Activated CD4-positive, alpha-beta T cell treated with anti-CD3 and anti-CD28 coated beads for 48 hours (primary cell): ENCODE data around the gene ATP1A2.

ENCODE experiments used
- DNase-seq: peaks from one replicate; pipeline ENCODE4 v3.0.0-alpha.2; 2020

The ATP1A2 gene

DNA sequence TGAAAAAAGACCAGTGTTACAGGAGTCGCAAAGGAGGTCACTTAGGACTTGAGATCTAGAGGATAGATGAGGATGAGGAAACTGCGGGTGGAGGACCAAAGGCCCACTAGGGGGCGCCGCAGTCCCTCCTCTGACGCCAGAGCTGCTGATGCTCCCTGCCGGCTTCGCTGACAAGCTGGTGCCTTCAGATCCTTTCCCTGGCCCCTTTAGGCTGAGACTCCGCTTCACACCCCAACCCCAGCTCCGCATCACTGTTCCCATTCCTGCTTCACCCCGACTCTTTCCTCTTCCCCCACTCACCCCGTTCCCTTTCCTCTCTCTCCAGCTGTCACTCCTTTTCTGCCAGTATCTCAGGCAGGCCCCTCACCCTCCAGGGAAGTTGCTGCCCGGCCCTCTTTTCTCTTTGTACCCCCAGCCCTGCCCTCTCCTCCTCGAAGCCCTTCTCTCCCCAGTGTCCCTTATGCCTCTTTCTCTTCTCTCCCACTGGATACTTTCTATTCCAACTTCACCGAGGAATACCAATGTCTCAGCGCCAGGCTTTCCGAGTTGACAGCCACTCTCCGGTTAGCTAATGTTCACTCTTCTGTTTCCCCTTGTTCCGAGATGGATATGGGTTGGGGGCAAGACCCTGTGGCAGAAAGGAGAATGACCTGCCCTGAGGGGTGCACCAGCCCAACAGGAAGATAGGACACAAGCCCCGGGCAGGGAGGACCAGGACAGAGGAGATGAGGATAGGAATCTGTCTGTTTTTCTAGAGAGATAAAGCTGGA lies 29.7 kb upstream of the ATP1A2 start:
- peak; percentile 90 for DNase-seq

DNA sequence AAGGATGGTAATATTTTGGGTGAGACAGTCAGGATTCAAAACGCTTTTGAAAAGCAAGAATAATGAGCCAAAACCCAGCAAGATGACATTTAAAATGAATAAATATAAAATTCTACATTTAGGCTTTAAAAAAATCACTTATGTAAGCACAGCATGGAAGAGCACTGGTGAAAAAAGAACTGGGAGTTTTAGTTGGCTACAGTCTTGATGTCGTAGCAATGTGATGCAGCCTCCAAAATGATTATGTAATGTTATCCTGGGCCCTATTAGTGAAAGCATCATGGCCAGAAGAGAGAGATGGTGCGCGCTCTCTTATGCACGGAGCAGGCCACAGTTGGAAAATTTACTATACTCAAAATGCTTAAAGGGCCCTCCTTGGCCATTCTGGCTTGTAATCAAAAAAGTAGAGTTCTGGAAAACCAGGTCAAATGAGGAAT lies 29.1 kb upstream of the ATP1A2 start:
- DNase-seq: no peak

DNA sequence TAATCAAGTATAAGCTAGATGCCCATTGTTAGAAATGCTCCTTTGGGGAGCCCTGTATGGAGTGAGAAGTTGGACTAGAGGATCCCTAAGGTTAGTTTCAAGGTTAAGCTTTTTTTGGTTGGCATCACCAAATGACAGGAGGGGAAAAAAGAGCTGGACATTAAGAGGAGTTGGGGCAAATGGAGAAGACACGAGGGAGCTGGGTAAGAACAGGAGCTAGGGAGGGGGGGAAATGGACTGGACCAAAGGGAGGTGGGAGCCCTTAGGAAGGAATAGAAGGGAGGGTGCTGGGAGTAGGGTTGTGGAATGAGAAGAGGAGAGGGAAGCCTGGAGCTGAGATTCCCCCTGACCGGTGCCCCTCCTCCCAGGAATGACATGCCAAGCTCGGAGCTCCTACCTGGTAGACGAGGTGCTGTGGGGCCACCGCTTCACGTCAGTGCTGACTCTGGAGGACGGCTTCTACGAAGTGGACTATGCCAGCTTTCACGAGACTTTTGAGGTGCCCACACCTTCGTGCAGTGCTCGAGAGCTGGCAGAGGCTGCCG lies 28.4 kb upstream of the ATP1A2 start:
- DNase-seq: no peak

DNA sequence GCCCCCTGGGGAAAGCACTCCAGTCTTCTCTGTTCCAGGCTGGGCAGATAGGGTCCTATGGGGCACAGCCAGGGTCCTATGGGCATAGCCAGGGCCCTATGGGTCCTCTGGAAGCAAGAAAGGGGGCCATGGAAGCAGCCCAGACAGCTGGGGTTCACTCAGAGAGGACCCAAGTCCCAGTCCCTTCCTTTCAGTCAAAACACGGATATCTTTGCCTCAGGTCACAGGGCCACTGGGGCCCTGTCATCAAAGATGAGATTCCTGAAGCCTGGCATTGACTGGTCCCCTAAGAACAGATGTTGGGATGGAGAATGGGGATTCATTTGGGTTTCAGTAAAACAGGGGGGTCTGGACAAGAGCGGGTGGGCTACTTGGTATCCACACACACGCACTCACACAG lies 25.7 kb upstream of the ATP1A2 start:
- no peak for DNase-seq

DNA sequence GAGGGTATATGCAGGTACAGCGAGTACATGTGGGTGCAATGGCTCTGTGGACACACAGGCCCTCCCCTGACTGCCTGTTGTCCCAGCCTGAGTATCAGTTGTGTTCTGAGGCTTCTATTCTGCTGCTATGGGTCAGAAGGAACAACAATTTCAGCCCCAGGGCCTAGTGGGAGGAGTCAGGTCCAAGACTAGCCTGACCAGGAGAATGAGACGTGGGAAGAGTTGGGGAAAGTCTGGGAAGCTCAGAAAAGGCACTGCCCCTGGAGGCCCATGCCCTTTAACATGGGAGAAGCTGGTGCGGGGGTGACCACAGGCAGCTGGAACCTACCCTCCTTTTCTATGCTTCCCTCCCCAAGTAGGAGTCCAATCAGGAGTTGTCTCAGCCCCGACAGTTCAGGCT lies 24.8 kb upstream of the ATP1A2 start:
- no peak for DNase-seq

DNA sequence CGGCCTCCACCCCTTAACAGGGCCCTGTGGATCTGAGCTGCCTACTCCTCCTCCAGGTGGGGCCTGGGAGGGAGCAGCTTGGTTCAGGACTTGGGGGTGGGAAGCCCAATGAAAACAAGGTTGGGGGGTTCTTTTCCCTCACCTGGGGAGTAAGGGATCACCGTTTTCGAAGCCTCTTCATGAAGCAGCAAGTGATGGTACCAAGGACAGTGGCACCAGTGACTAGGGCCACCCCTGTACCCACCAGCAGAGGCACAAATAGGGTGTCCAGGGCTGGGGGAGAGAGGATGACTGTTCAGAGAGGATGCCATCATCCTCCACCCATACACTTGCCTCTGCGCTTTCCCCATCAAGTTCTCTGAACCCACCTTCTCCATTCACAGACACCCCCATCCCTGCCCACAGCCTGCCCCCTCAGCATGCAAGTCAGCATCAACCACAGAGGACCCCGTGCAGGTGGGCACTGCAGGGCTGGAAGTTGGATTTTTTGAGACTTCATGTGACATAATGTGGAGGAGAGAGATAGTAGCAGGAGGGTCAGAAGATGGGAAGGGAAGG lies 23.8 kb upstream of the ATP1A2 start:
- DNase-seq: no peak

DNA sequence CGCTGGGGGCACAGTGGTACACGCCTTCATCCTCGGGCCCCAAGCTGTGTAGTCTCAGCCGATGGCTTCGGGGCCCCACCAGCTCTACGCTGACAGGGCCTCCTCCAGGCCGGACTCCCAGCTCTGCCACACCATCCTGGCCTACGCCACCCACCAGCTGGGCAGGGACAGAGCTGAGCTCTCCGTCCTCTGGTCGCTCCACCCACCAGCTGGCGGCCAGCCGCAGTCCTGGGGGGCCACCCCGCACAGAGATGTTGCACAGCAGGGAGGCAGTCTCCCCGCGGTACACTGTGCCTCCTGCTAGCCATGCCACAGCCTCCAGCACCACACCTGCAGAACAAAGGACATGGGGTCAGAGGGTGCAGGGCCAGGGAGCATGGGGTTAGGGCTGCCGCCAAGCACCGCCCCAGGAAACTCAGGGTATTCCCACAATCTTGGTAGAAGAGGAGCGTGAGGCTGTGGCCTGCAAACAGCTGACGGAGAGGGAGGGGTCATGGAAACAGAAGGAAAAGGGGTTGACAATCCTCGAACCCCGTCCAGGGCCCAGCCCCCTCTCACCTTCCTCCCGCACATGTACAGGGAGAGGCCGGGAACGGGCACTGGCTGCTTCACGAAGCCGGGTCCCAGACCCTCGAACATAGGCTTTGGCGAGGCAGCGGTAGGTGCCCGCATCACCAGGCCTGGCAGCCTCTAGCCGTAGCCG lies 23.0 kb upstream of the ATP1A2 start:
- no peak for DNase-seq

DNA sequence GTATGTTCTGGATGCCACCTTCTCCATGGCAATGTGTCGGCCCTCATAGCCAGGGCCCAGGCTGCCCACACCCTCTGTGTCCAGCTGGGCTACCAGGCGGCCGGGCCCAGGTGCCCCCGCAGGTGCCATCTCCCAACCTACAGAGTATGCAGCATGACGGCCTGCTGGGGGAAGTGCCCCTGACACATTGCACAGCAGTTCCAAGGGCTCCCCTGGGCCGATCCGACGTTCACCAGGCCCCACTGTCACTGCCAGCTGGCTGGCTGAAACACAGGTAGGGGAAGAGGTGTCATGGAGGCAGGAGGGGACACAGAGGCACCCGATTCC lies 22.5 kb upstream of the ATP1A2 start:
- no peak for DNase-seq

DNA sequence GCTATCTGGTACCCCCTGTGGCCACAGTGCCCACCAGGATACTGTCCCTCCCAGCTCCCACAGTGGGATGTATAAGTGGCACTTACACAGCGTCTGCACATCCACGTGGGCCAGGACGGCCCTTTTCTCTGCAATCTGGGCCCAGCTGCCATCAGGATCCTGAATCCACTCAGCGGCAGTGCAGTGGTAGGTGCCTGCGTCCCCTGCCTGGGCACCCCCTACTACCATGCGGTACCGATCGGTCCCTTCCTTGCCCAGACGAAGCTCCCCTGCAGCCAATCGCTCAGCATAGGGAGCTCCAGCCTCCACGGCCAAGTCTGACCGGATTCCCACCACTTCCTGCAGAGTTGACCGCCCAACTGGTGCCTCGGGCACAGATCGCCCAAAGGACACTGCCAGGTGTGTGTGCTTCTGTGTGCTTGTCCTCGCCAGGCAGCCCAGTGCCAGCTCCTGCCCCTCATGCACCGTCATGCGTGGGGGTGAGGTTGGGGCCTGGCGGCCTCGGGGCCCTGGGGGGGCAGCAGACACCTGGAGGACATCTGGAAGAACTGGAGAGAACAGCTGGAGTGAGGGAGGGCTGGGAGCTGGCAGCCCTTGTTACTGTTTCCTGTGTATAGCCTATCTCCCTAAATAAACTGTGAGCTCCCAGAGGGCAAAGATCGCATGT lies 21.8 kb upstream of the ATP1A2 start:
- no peak for DNase-seq

DNA sequence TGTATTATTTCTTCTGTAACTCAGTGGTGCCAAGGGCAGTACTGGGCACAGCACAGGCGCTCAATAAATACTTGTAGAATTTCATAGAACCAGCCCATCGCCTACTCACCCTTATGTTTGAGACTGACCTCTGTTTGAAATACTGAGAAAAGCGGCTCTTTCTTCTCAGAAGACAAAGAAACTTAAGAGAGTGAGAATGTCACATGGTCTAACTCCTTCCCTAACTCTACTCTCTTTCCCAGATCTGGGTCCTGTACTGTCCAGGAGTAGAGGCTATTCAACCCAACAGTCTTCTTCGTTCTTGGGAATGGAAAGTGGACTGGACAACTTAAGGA lies 21.3 kb upstream of the ATP1A2 start:
- no peak for DNase-seq

DNA sequence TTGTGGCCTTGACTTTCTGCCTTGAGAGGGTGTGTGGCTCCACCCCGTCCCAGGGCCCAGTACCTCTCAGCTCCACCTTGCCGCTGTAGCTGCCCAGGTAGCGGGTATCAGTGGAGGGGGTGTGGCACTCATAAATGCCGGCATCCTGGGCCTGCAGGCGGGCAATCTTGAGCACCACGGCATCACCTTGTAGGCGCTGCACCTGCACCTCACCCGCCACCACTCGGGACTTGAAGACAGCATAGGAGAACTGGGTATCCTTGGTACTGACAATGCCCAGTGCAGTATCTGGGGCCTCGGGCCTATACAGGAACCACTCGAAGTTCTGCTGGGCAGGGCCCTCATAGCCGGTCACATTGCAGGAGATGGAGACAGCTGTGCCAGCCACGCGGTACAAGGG lies 20.8 kb upstream of the ATP1A2 start:
- no peak for DNase-seq

DNA sequence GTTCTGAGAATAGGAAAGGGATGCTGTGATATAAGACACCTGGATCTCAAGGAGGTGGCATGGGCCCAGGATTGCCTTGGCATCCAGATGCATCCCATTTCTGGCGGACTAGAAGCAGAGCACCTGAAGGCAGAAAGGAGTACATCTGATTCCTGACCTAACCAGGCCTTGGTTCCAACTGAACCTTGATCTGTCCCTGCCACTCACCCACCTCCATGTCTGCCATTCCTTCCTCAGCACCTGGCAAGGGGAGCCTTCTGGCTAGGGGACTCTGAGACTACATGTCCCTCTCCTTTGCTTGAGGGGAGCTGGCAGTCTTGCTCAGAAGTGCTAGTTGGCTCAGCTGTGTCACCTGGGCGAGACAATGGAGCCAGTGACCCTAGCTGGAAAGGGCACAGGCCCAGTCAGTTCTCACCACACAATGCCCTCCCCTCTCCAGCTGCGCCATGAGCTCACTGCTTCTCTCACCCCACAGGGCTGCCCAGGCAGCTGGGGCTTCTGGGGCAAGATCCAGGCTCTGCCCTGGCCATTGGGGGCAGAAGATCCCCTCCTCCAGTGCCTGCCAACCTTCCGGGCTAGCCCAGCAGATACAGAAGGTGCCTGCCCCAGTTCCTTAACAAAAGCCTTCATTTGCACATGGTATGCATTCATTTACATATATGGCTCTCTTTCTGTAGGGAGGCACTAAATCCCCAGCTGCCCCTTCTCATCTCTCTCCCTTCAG lies 20.0 kb upstream of the ATP1A2 start:
- DNase-seq: no peak

DNA sequence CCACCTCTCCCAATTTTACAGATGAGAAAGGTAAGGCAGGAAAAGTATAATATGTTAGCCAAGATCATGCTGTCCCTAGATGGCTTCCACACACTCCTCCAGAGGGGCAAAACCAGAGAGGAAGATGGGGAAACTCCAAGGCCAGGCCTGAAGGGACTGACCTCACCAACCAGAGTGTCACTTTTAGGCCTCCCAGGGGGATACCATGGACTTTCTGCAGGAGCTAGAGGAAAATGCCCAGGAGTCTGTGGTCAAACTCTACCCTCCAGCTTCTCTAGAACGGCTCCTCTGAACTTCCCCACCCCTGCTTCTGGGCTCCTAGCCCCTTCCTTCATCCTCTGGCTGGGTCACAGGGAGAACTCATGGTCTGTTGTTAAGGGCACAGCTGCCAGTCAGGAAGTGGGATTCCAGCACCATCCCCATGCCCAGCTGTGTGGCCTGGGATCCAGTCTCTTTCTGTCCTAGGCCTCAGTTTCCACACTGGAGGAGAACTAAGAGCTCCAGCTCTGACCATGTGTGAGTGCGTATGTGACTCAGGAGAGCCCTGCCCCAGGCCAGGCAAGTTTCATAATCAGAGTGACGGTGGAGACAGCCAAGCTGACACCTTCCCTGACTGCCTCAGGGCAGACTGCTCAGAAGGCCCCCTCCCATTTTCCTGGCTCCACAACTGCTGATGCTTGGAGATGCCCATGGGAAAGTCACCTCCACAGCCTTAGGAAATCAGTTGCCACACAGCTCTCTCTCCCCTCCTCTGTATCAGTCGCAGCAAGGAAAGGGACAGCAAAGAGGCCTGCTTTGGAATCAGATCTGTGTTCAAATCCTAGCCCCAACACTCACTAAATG lies 19.1 kb upstream of the ATP1A2 start:
- peak; percentile 32 for DNase-seq

DNA sequence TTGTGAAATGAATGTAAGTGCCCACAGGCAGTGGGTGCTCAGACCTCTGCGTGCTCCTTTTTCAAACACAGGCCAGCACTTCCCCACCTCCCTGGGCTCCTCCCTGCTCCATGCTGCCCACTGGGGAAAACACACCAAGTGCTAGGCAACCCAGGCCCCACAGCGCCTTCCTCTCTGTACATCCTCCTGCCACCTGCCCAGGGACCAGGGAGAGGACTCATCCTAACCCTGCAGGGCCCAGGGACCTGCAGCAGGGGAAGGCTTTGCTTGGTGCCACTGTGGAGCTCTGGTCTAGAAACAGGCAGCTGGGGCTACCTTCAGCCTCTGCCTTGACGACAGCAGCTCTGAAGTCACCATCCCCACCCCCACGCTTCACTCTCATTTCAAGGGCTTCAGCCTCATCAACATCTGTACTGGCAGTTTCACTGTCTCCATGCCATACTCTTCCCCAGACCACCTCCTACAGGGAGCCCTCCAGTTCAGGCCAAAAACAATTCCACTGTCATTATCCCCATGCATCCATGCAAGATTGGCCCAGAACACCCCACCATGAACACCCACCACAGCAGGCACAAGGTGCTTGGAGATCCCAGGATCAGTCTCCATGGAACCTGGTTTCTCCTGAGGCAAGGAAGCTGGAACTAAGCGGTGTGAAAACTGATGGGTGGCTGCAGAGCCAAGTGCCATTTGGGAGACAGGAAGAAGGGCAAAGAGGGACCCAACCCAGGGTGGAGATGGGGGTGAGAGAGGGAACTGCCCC lies 18.2 kb upstream of the ATP1A2 start:
- DNase-seq: peak; percentile 70

DNA sequence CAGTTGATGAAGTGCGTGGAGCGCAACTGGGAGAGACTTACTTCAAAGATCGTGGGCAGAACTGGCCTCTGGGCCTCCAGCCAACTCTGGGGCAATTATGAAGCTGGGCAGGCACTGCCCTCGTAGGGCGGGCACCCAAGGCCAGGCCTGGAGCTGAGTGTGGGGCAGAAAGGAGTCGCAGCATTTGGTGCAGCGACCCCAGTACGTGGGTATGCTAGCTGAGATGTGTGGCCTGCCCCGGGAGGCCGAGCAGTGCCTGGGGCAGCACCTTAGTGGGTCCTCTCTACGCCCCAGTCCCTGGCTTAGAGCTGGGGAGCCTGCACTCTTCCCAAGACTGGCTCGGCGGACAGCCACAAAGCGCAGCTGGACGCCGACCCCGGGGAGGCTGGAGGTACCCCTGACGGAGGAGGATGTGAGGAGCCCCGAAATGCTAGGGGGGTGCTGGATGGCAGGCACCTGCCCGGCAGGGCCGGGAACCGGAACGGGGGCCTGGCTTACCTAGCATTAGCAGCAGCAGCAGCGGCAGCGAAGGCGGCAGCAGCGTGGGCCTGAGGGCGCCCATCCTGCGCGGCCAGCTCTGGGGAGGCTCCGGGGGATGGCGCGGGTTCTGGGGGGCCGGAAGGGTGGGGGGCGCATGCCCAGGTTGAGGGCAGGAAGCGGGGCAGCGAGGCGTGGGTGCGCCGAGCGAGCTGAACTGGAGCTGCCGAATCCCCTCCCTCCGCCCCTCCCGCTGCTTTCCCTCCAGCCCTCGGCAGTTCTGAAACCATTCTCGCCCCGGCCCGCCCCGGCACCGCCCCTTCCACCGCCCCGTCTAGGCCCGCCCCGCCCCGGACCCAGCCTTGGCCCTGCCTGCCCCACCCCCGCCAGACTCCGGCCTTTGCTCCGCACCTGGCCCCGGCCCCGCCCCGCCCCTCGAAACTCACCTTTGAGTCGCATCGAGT lies 17.4 kb upstream of the ATP1A2 start, which contains the start of gene IGSF8:
IGSF8 (minus strand) TSS at position 709 of the 941 bp plus-strand sequence; CDS start at position 562, 147 bp downstream.
- DNase-seq: peak; percentile 94

DNA sequence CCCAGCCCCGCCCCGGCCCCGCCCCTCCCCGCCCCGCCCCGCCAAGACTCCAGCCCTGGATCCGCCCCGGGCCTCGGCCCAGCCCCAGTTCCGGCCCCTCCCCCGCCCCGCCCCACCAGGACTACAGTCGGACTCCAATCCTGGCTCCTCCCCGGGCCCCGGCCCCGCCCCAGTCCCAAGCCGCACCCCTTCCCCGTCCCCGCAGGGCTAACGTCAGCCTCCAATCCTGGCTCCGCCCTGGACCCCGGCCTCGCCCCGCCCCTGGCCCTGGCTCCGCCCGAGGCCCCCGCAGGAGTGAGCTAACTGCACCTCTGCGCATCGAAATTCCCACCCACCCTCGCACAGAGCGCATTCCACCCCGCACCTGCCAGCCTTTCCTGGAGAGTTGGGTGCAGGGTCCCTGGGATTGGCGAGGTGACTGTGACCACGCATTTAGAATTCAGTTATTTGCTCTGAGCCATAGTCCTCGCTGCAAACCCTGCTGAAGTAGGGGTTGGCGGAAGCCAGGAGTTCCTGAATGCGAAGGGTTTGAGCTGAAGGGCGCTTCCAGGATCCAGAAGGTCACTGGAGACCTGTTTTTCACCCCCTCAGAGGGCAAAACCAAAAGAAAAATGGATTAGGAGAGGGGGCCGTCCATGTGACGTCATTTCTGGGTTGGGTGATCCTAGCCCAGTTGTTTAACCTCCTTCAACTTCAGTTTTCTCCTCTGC lies 16.6 kb upstream of the ATP1A2 start:
- peak; percentile 99 for DNase-seq

DNA sequence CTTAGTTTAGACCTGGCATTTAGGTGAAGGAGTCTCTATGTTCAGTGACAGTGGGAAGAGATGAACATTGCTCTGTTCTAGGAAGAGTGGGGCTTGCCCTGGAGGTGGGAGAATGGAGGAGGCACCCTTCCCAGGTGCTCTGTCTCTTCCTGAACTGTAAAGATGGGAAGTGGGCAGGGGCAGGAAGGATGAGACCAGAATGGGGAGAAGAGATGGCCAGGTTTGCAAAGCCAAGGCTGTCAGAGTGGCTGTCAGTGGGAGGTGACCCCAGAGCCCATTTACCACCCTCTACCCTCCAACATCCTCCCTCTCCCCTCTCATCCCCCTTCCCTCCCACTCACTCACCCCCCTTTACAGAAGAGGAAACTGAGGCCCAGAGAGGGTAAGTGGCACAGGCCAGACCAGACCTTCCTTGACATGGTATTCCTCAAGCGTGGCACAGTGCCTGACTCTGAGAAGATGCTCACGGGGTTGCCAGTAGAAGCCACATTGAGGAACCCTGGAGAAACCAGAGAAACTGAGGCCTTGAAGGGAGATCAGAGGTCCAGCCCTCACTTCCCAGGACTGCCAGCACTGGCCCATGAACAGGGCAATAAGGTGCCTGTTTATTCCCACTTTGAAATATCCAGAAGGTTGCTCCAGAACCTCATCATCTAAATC lies 15.7 kb upstream of the ATP1A2 start:
- DNase-seq: no peak

DNA sequence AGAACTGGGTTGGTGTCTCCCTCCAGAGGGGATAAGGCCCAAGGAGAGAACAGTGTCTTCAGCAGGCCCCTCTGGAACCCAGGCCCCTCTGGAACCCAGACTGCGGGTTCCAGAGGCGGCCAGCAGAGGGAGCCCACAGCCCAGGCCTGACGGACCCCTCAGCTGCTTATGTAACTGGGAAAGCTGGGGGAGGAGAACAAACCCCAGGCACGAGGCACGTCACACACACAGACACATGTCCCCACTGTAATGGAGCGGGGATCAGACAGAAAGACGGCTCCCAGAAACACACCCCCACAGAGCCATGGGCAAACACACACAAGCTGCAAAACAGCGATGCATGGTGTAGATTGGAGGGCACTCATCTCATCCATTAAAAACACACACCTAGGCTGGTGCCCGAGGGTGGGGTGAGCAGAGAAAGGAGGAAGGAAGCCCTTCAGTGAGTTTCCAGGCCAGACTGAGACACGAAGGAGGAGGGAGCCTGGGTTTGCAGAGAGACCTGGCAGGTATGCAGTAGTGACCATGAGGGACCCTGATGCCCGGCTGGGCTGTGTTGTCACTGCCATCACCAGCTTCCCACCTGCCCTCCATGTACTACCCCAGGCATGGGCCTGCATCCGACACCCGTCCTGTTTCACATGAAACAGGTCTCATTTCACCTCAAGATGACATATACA lies 14.4 kb upstream of the ATP1A2 start:
- peak; percentile 82 for DNase-seq
